MM.1S (cell line): Measurements from ENCODE around the gene GDPD3.

Source experiments
- DNase-seq: peaks from one replicate; pipeline ENCODE4 v3.0.0-alpha.2; 2015
- H2AFZ ChIP-seq: fragments of 300-600 bp; sonication (generic); 2 replicates; pipeline ENCODE4 v1.6.0; 2016; ENCODE audit warnings: antibody characterized with exemption, low read length
- H3F3A ChIP-seq: fragments of 300-600 bp; sonication (generic); 2 replicates; pipeline ENCODE4 v1.6.1; 2016; ENCODE audit warnings: mild to moderate bottlenecking, antibody characterized with exemption, low read length, moderate library complexity, mixed read lengths; ENCODE audit not compliant: insufficient read depth
- H3K27ac ChIP-seq: fragments of 300-600 bp; sonication (generic); 2 replicates; pipeline ENCODE4 v1.5.1; 2016; ENCODE audit warnings: mild to moderate bottlenecking, low read length
- H3K27me3 ChIP-seq: fragments of 300-600 bp; sonication (generic); replicated peaks from 2 replicates; pipeline ENCODE4 v1.6.0; 2016; ENCODE audit warnings: low read length; ENCODE audit not compliant: insufficient read depth
- H3K36me3 ChIP-seq: fragments of 300-600 bp; sonication (generic); replicated peaks from 2 replicates; pipeline ENCODE4 v1.6.1; 2016; ENCODE audit warnings: mild to moderate bottlenecking, low read length, mixed read lengths; ENCODE audit not compliant: insufficient read depth
- H3K4me1 ChIP-seq: fragments of 300-600 bp; sonication (generic); 2 replicates; pipeline ENCODE4 v1.6.1; 2016; ENCODE audit warnings: low read length, mixed read lengths
- H3K4me2 ChIP-seq: fragments of 300-600 bp; sonication (generic); 2 replicates; pipeline ENCODE4 v1.6.0; 2016; ENCODE audit warnings: low read depth, low read length
- H3K4me3 ChIP-seq: fragments of 300-600 bp; sonication (generic); 2 replicates; pipeline ENCODE4 v1.5.1; 2016; ENCODE audit warnings: low read length, mixed read lengths
- H3K79me2 ChIP-seq: fragments of 300-600 bp; sonication (generic); 2 replicates; pipeline ENCODE4 v1.6.1; 2016; ENCODE audit warnings: mixed run types, low read length, mixed read lengths
- H3K9ac ChIP-seq: fragments of 300-600 bp; sonication (generic); 2 replicates; pipeline ENCODE4 v1.6.1; 2016; ENCODE audit warnings: low read length, mixed read lengths
- H3K9me2 ChIP-seq: fragments of 300-600 bp; sonication (generic); replicated peaks from 2 replicates; pipeline ENCODE4 v1.6.1; 2016; ENCODE audit warnings: mild to moderate bottlenecking, low read length, mixed read lengths; ENCODE audit not compliant: insufficient read depth
- H3K9me3 ChIP-seq: fragments of 300-600 bp; sonication (generic); replicated peaks from 2 replicates; pipeline ENCODE4 v1.6.1; 2016; ENCODE audit warnings: mild to moderate bottlenecking, low read length, mixed read lengths; ENCODE audit not compliant: insufficient read depth
- H4K20me1 ChIP-seq: fragments of 300-600 bp; sonication (generic); 2 replicates; pipeline ENCODE4 v1.6.1; 2016; ENCODE audit warnings: mild to moderate bottlenecking, low read length, moderate library complexity, mixed read lengths; ENCODE audit not compliant: insufficient read depth
- CTCF ChIP-seq: fragments of 300-600 bp; sonication (generic); IDR thresholded peaks from 2 replicates; pipeline ENCODE4 v1.5.1; 2016; ENCODE audit warnings: antibody characterized with exemption, low read length, mixed read lengths
- EZH2 ChIP-seq: fragments of 300-600 bp; sonication (generic); optimal IDR thresholded peaks from 2 replicates; pipeline ENCODE3; 2017; ENCODE audit warnings: low read depth, mild to moderate bottlenecking, antibody characterized with exemption, low read length, mixed read lengths
- EZH2phosphoT487 ChIP-seq: fragments of 300-600 bp; sonication (generic); IDR thresholded peaks from 2 replicates; pipeline ENCODE4 v1.6.1; 2018; ENCODE audit warnings: antibody characterized with exemption, low read length

Gene GDPD3

GRCh38 chr16:30144017-30144416, 30.7 kb upstream of the GDPD3 start:
- H3K79me2 ChIP-seq: no peaks in the 10 kb centered on the region
- DNase-seq: no peak
- no peak overlapping the region for H2AFZ ChIP-seq
- no peaks in the 10 kb centered on the region for H3K36me3 ChIP-seq
- H3K9ac ChIP-seq: no peak overlapping the region
- H3K27ac ChIP-seq: no peak overlapping the region
- H3K4me1 ChIP-seq: peaks cover 4% of the 10 kb centered on the region; the same call in 1 of the 2 replicates
- no peaks in the 10 kb centered on the region for H3K27me3 ChIP-seq
- H3K9me2 ChIP-seq: no peaks in the 10 kb centered on the region
- no peaks in the 10 kb centered on the region for H4K20me1 ChIP-seq
- no peak for TF ChIP-seq EZH2phosphoT487
- TF ChIP-seq CTCF: no peak
- no peak for TF ChIP-seq EZH2
- H3F3A ChIP-seq: no peaks in the 10 kb centered on the region
- no peak overlapping the region for H3K4me3 ChIP-seq
- H3K9me3 ChIP-seq: no peaks in the 10 kb centered on the region
- H3K4me2 ChIP-seq: no peak overlapping the region

- H3K27ac ChIP-seq: no peak overlapping the region
- H3K9me2 ChIP-seq: no peaks in the 10 kb centered on the region
- H3K4me1 ChIP-seq: peaks cover 4% of the 10 kb centered on the region; the same call in 1 of the 2 replicates
- DNase-seq: no peak
- no peaks in the 10 kb centered on the region for H3K79me2 ChIP-seq
- TF ChIP-seq EZH2 (no peak), CTCF (no peak), EZH2phosphoT487 (no peak)
- H3K9me3 ChIP-seq: no peaks in the 10 kb centered on the region
- no peaks in the 10 kb centered on the region for H3K36me3 ChIP-seq
- H3K4me2 ChIP-seq: no peak overlapping the region
- H3K27me3 ChIP-seq: no peaks in the 10 kb centered on the region
- no peak overlapping the region for H3K4me3 ChIP-seq
- no peaks in the 10 kb centered on the region for H4K20me1 ChIP-seq
- no peak overlapping the region for H2AFZ ChIP-seq
- H3F3A ChIP-seq: no peaks in the 10 kb centered on the region
- no peak overlapping the region for H3K9ac ChIP-seq
These were observed 30.0 kb upstream of the GDPD3 start for GRCh38 chr16:30143347-30143702.

GRCh38 chr16:30142672-30143346, 29.5 kb upstream of the GDPD3 start:
- no peaks in the 10 kb centered on the region for H3K79me2 ChIP-seq
- H3K4me2 ChIP-seq: no peak overlapping the region
- peaks cover 4% of the 10 kb centered on the region; the same call in 1 of the 2 replicates for H3K4me1 ChIP-seq
- H3K4me3 ChIP-seq: no peak overlapping the region
- no peaks in the 10 kb centered on the region for H3K9me3 ChIP-seq
- H3K9ac ChIP-seq: no peak overlapping the region
- H2AFZ ChIP-seq: no peak overlapping the region
- no peaks in the 10 kb centered on the region for H3F3A ChIP-seq
- peak; percentile 56 for DNase-seq
- no peak overlapping the region for H3K27ac ChIP-seq
- no peaks in the 10 kb centered on the region for H3K36me3 ChIP-seq
- H4K20me1 ChIP-seq: no peaks in the 10 kb centered on the region
- H3K27me3 ChIP-seq: no peaks in the 10 kb centered on the region
- no peak for TF ChIP-seq EZH2phosphoT487
- peak; percentile 60 for TF ChIP-seq CTCF
- TF ChIP-seq EZH2: no peak
- no peaks in the 10 kb centered on the region for H3K9me2 ChIP-seq
